ENCODE results near the gene AMFR. TPM values are rescaled to one million over a fixed set of nuclear protein-coding genes. Genes with fewer than 3 reads are reported as not detected.

Gene AMFR
- total RNA-seq (10 to 100 TPM; 69.3 to 73.1 TPM), polyA plus RNA-seq (ENCODE audit: insufficient read length in 6 of 6) (10 to 100 TPM; 64.2 to 88.5 (median 68.9) TPM)
- long read RNA-seq, donor 1, transcript AMFR-208 (1 exons, 1,844 nt) = minor isoform, 8 of 28 reads
- long read RNA-seq, donor 1, transcript AMFR-201 (14 exons, 3,600 nt) = major isoform, 14 of 28 reads
- long read RNA-seq, donor 1, partial matches to known transcripts = 5 of 28 reads
- long read RNA-seq, donor 1, other reads (novel, unspliced or antisense) = 0 of 28 reads
- long read RNA-seq, donor 2, transcript AMFR-201 (14 exons, 3,600 nt) = major isoform, 8 of 31 reads
- long read RNA-seq, donor 2, partial matches to known transcripts = 18 of 31 reads
- long read RNA-seq, donor 2, other reads (novel, unspliced or antisense) = 0 of 31 reads
- long read RNA-seq, donor 3, transcript AMFR-201 (14 exons, 3,600 nt) = major isoform, 9 of 10 reads
- long read RNA-seq, donor 3, partial matches to known transcripts = 0 of 10 reads
- long read RNA-seq, donor 3, other reads (novel, unspliced or antisense) = 0 of 10 reads
- long read RNA-seq, donor 4, partial matches to known transcripts = 1 of 2 reads
- long read RNA-seq, donor 4, other reads (novel, unspliced or antisense) = 1 of 2 reads
- long read RNA-seq, donor 5, transcript AMFR-201 (14 exons, 3,600 nt) = major isoform, 9 of 18 reads
- long read RNA-seq, donor 5, partial matches to known transcripts = 6 of 18 reads
- long read RNA-seq, donor 5, other reads (novel, unspliced or antisense) = 0 of 18 reads
- long read RNA-seq, donor 6, partial matches to known transcripts = 0 of 4 reads
- long read RNA-seq, donor 6, other reads (novel, unspliced or antisense) = 0 of 4 reads
- long read RNA-seq, donor 7, partial matches to known transcripts = 0 of 4 reads
- long read RNA-seq, donor 7, other reads (novel, unspliced or antisense) = 0 of 4 reads
- long read RNA-seq, donor 8, transcript AMFR-201 (14 exons, 3,600 nt) = major isoform, 12 of 14 reads
- long read RNA-seq, donor 8, partial matches to known transcripts = 0 of 14 reads
- long read RNA-seq, donor 8, other reads (novel, unspliced or antisense) = 0 of 14 reads
- long read RNA-seq, donor 9 = 0 reads
- long read RNA-seq, donor 10, partial matches to known transcripts = 0 of 3 reads
- long read RNA-seq, donor 10, other reads (novel, unspliced or antisense) = 0 of 3 reads
- long read RNA-seq, donor 11 = 0 reads
- long read RNA-seq, donor 12, transcript AMFR-201 (14 exons, 3,600 nt) = major isoform, 6 of 7 reads
- long read RNA-seq, donor 12, partial matches to known transcripts = 0 of 7 reads
- long read RNA-seq, donor 12, other reads (novel, unspliced or antisense) = 0 of 7 reads

- ATAC-seq (peak; percentile 98), DNase-seq (peak; percentile 59 to 92 (median 78))
- TF ChIP-seq, protein P1, sequence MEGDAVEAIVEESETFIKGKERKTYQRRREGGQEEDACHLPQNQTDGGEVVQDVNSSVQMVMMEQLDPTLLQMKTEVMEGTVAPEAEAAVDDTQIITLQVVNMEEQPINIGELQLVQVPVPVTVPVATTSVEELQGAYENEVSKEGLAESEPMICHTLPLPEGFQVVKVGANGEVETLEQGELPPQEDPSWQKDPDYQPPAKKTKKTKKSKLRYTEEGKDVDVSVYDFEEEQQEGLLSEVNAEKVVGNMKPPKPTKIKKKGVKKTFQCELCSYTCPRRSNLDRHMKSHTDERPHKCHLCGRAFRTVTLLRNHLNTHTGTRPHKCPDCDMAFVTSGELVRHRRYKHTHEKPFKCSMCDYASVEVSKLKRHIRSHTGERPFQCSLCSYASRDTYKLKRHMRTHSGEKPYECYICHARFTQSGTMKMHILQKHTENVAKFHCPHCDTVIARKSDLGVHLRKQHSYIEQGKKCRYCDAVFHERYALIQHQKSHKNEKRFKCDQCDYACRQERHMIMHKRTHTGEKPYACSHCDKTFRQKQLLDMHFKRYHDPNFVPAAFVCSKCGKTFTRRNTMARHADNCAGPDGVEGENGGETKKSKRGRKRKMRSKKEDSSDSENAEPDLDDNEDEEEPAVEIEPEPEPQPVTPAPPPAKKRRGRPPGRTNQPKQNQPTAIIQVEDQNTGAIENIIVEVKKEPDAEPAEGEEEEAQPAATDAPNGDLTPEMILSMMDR (IDR thresholded peaks at IDR 0.05) = peak; percentile 36 to 58
- Histone ChIP-seq H3K27ac (peak within 1 kb of the TSS; percentile 70), H3K4me1 (peaks cover 0 to 23% of the 10 kb centered on the region in 2 donors), H3K27me3 (no peaks in the 10 kb centered on the region), H3K9me3 (no peaks in the 10 kb centered on the region), H3K4me3 (peak within 1 kb of the TSS; percentile 75 to 82), H3K36me3 (peaks cover 0 to 3% of the 10 kb centered on the region in 2 donors)
- intact Hi-C loops (cut with DNase I) = no loop called here
Observed at GRCh38 chr16:56425439-56425832, at the start of gene AMFR. AMFR (minus strand) TSS chr16:56425545; CDS start chr16:56425327, 218 bp downstream.

- Histone ChIP-seq H3K4me1 (no peaks in the 10 kb centered on the region), H3K9me3 (no peaks in the 10 kb centered on the region), H3K27ac (no peak overlapping the region), H3K4me3 (no peak overlapping the region), H3K36me3 (peaks cover 0 to 100% of the 10 kb centered on the region in 2 donors), H3K27me3 (no peaks in the 10 kb centered on the region)
- DNase-seq (no peak), ATAC-seq (no peak)
- TF ChIP-seq, protein P1 (IDR thresholded peaks at IDR 0.05) = no peak
- intact Hi-C loops (cut with DNase I) = no loop called here
Observed at GRCh38 chr16:56470666-56471065, 45.3 kb upstream of the AMFR start.

DNA sequence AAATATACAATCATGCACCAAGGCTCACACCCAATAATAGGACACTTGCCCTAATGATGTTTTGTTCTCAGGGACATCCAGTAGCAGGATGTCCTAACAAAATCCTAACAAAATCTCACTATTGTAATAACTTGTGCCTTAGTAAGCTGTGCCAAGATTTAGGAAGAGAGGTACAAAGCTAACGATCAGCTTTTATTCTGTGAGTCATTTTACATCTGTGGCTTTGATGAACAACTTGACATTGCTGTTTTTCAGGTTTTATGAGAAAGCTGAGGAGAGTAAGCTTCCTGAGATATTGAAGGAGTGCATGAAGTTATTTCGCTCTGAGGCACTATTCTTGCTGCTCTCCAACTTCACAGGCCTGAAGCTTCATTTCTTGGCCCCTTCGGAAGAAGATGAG lies 44.9 kb upstream of the AMFR start:
- Histone ChIP-seq H3K36me3 (peaks cover 0 to 100% of the 10 kb centered on the region in 2 donors), H3K4me1 (no peaks in the 10 kb centered on the region), H3K9me3 (no peaks in the 10 kb centered on the region), H3K27me3 (no peaks in the 10 kb centered on the region), H3K4me3 (no peak overlapping the region), H3K27ac (no peak overlapping the region)
- TF ChIP-seq, protein P1 (IDR thresholded peaks at IDR 0.05) = no peak
- DNase-seq = no peak
- intact Hi-C loops (cut with DNase I) = no loop called here
- no peak for ATAC-seq

DNA sequence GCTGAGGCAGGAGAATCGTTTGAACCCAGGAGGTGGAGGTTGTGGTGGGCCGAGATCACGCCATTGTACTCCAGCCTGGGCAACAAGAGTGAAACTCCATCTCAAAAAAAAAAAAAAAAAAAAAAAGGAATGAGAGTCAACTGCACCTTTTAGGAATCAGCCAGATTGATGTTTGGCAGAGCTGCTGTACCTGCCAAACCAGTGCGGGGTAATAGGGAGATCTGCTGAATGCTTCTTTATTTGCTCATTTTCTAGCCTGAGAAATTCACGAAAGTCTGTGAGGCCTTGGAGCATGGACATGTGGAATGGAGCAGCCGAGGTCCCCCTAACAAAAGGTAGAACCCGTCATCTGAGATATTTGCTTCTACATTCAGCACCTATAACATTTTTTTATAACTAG lies 44.4 kb upstream of the AMFR start:
- DNase-seq (no peak), ATAC-seq (no peak)
- TF ChIP-seq, protein P1 (IDR thresholded peaks at IDR 0.05) = no peak
- H3K4me3 ChIP-seq = no peak overlapping the region
- no peaks in the 10 kb centered on the region for H3K4me1 ChIP-seq
- intact Hi-C loops (cut with DNase I) = no loop called here
- no peak overlapping the region for H3K27ac ChIP-seq
- H3K9me3 ChIP-seq = no peaks in the 10 kb centered on the region
- H3K36me3 ChIP-seq = peaks cover 0 to 100% of the 10 kb centered on the region in 2 donors
- H3K27me3 ChIP-seq = no peaks in the 10 kb centered on the region

All from left lung (tissue), 14 donors.